Activated naive CD8-positive, alpha-beta T cell treated with anti-CD3 and anti-CD28 coated beads, Interleukin-2, amount 10 ng/mL, durations not matched to agents 7 days and 5 days (primary cell): ENCODE data around the gene KLHL22. TPM values are rescaled to one million over a fixed set of nuclear protein-coding genes. Genes with fewer than 3 reads are reported as not detected.

Experiments
- ATAC-seq: fragments of 150-1000 bp; cut with Tn5 transposase; one replicate; pipeline ENCODE4 v1.10.0; 2021; ENCODE audit warnings: low read depth, moderate library complexity
- POLR2A ChIA-PET: fragments of 350-600 bp; sonication (Branson Sonifier 250); formaldehyde crosslinking; loops from one replicate; lab custom pipeline; 2021; ENCODE audit warnings: antibody characterized with exemption; lab: Charles Lee
- DNase-seq: peaks from one replicate; pipeline ENCODE4 v3.0.0; 2021
- H3K27ac Mint-ChIP-seq: one replicate; pipeline ENCODE4 v1.8.0; 2022; ENCODE audit warnings: mild to moderate bottlenecking, mixed read lengths
- H3K27me3 Mint-ChIP-seq: one replicate; pipeline ENCODE4 v1.8.0; 2022; ENCODE audit warnings: mild to moderate bottlenecking, moderate library complexity, mixed read lengths
- H3K36me3 Mint-ChIP-seq: one replicate; pipeline ENCODE4 v1.8.0; 2021; ENCODE audit warnings: mild to moderate bottlenecking, mixed read lengths
- H3K4me1 Mint-ChIP-seq: one replicate; pipeline ENCODE4 v1.8.0; 2021; ENCODE audit warnings: mixed read lengths
- H3K4me3 Mint-ChIP-seq: one replicate; pipeline ENCODE4 v1.8.0; 2022; ENCODE audit warnings: mild to moderate bottlenecking, moderate library complexity, mixed read lengths
- H3K9me3 Mint-ChIP-seq: one replicate; pipeline ENCODE4 v1.8.0; 2021; ENCODE audit warnings: mixed read lengths
- total RNA-seq, 2 experiments: library from RNA; stranded (reverse); gene quantifications; one replicate each; pipeline ENCODE4 v1.2.3, GENCODE V29; 2021

KLHL22 gene
- total RNA-seq, 2 experiments from 2014 or later: 31.7 to 37.3 TPM

DNA sequence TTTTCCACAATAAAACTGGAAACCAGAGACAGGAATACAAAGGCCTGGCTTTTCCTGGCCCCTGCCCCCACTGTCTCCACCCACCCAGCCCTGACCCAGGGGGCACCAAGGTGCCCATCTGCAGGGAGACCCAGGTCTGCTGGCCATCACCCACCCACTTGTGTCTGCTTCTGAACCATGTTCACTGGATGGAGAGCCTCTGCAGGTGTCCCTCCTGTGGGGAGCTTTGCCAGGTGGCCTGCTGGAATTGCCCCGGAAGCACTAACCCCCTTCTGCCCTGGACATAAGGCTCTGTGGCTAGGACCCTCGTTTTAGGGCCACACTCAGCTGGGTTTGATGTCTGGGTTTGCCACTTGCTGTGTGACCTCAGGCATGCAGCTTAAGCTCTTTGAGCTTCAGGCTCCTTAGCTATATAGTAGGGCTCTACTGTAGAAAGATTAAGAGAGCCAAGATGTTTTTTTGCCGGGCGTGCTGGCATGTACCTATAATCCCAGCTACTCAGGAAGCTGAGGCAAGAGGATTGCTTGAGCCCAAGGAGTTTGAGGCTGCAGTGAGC lies 61.8 kb downstream of the KLHL22 start:
- ATAC-seq (no peak), DNase-seq (no peak)
- Mint-ChIP-seq H3K27me3 (peaks cover 71% of the 10 kb centered on the region), H3K4me1 (peaks cover 14% of the 10 kb centered on the region), H3K27ac (no peak overlapping the region), H3K36me3 (no peaks in the 10 kb centered on the region), H3K4me3 (no peak overlapping the region), H3K9me3 (no peaks in the 10 kb centered on the region)
- POLR2A ChIA-PET: no interaction called here

DNA sequence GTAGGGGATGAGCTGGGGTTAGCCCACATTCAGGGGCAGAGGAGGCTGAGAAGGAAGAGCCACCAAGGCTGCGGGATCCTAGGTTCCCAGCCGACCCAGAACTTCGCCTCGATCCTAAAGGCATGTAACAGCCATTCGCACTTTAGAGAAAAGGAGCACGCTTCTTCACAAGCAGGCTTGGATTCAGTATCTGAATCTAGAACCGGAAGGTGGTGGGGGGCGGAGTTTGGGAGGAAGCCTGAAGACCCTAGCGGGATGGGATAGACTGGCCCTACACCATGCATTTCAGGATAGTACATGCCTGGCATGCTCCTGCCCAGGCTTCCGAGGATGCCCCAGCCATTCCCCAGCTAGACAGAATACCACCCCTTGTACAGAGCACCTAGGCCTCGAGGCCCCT lies 62.4 kb downstream of the KLHL22 start:
- Mint-ChIP-seq H3K27me3 (peaks cover 71% of the 10 kb centered on the region), H3K9me3 (no peaks in the 10 kb centered on the region), H3K36me3 (no peaks in the 10 kb centered on the region), H3K4me1 (peaks cover 14% of the 10 kb centered on the region), H3K27ac (no peak overlapping the region), H3K4me3 (no peak overlapping the region)
- POLR2A ChIA-PET: no interaction called here
- ATAC-seq (no peak), DNase-seq (no peak)

DNA sequence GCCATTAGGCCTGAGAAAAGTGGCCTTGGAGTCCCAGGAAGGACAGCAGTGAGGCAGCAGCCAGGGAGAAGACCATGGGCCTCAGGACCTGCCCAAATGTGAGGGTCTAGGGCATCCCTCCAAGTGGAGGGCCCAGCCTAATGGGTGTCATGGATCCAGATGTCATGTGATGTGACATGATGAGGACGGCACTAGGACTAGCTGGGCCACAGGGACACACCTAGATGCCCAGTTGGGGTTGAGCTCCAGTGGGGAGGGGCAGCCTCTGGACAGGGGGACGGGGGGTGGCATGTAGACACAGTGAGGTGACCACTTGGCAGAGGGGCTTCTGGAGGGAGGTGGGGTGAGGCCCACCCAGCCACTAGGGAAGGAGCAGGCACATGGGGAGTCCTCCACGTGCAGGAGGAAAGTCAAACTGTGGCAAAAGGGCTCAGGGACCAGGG lies 63.3 kb downstream of the KLHL22 start:
- H3K4me3 Mint-ChIP-seq: no peak overlapping the region

DNA sequence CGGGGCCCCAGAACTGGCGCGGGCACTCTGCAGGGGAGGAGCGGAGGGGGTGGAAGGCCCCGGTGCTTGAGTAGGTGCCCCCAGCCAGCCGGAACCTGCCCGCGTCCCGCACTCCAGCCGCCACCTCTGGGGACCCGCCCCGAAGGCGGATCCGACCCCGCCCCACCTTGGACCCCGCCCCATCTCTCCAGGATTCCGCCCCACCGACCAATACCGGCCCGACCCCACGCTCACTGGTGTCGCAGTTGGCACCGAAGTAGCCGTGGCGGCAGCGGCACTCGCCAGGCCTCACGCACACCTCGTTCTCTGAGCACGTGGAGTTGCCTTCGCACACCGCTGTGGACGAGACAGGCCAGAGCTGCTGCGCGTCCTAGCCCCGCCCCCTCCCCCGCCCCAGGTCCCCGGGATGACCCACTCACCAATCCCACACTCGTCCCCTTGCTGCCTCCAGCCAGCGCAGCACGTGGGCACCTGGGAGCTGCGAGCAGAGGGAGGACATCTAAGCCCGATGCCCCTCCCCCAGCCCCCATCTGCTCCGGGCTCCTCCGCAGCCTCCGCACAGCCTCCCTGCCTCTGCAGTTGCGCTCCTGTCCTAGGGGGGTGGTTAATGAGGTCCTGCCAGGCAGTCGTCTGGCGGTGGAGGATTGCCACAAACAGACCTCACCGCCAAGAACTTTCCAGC lies 63.9 kb downstream of the KLHL22 start:
- ATAC-seq (no peak), DNase-seq (no peak)
- peak overlapping the region; percentile 56 for H3K27ac Mint-ChIP-seq
- H3K27me3 Mint-ChIP-seq: peaks cover 73% of the 10 kb centered on the region
- no peaks in the 10 kb centered on the region for H3K36me3 Mint-ChIP-seq
- peak overlapping the region; percentile 32 for H3K4me3 Mint-ChIP-seq
- H3K9me3 Mint-ChIP-seq: no peaks in the 10 kb centered on the region
- peaks cover 8% of the 10 kb centered on the region for H3K4me1 Mint-ChIP-seq
- POLR2A ChIA-PET: interaction anchor here (1.6 kb wide), 1 partner anchor 28 kb away, joined by 4 read pairs; no protein-coding TSS in a partner anchor

More for the DNA sequence above, 63.3 kb downstream of the KLHL22 start:
- POLR2A ChIA-PET: interaction anchor here (1.6 kb wide), 1 partner anchor 28 kb away, joined by 4 read pairs; no protein-coding TSS in a partner anchor
- Mint-ChIP-seq H3K4me1 (peaks cover 14% of the 10 kb centered on the region), H3K27ac (no peak overlapping the region), H3K27me3 (peaks cover 73% of the 10 kb centered on the region), H3K36me3 (no peaks in the 10 kb centered on the region), H3K9me3 (no peaks in the 10 kb centered on the region)
- DNase-seq: no peak
- no peak for ATAC-seq

DNA sequence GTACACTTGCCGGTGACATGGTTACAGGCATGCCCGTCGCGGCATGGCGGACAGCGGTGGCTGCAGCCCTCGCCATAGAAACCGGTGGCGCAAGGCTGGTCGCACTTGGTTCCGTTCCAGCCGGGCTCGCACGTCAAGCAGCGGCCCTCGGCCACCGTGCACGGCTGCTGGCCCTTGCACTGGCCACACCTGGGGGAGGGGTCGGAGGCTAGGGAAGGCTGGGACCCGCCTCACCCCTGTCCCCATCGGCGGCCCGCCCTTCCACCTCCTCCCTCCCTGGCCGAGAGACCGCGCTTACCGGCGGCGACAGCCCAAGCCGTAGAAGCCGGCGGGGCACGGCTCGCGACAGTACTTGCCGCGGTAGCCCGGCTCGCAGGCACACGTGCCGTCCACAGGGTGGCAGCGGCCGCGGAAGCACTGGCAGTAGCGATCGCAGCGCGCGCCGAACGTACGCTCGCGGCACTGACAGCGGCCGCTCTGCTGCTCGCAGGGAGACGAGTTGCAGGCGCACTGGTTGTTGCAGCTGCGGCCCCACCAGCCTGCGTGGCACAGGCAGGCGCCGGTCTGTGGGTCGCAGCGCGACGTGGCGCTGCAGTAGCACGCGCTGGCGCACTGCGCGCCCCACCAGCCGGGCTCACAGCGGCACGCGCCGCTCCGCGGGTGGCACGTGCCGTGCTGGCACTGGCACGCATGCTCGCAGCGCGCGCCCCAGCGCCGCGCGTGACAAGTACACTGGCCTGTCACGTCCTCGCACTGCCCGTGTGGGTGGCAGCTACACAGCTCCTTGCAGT lies 64.7 kb downstream of the KLHL22 start:
- no peaks in the 10 kb centered on the region for H3K36me3 Mint-ChIP-seq
- H3K27me3 Mint-ChIP-seq: peaks cover 76% of the 10 kb centered on the region
- ATAC-seq: peak; percentile 35
- no peaks in the 10 kb centered on the region for H3K9me3 Mint-ChIP-seq
- H3K4me1 Mint-ChIP-seq: peaks cover 6% of the 10 kb centered on the region
- H3K4me3 Mint-ChIP-seq: peak overlapping the region; percentile 84
- POLR2A ChIA-PET: interaction anchor here (1.6 kb wide), 1 partner anchor 27 kb away, joined by 4 read pairs; no protein-coding TSS in a partner anchor
- DNase-seq: peak; percentile 66
- H3K27ac Mint-ChIP-seq: no peak overlapping the region

DNA sequence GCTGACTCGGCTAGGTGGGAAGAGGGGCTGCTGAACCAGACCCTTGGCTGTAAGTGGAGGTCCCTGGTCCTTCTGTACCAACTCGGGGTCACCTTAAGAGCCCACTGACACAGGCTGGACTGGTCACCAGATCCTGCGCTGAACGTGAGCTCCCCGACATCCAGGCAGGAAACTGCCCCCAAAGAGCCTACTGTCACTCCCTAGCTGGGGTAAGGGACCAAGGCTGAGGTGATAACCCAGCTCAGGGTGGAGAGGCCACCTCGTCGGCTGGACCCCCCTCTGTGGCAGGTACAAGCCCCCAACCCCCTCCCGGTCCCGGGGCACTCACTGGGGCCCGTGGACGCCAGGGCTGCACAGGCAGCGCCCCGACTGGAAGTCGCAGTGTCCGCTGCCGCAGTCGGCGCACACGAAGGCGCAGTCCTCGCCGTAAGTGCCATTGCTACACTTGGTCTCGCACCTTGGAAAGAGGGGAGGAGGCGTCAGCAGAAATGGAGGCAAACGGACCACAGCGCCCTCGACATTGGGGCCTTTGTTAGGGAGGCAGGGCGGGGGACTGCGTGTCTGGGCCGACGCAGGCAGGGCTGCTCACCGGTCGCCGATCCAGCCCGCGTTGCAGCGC lies 65.4 kb downstream of the KLHL22 start:
- Mint-ChIP-seq H3K27ac (no peak overlapping the region), H3K36me3 (no peaks in the 10 kb centered on the region), H3K4me1 (peaks cover 6% of the 10 kb centered on the region), H3K9me3 (no peaks in the 10 kb centered on the region), H3K27me3 (peaks cover 69% of the 10 kb centered on the region), H3K4me3 (peak overlapping the region; percentile 84)
- POLR2A ChIA-PET: no interaction called here
- DNase-seq (no peak), ATAC-seq (no peak)

DNA sequence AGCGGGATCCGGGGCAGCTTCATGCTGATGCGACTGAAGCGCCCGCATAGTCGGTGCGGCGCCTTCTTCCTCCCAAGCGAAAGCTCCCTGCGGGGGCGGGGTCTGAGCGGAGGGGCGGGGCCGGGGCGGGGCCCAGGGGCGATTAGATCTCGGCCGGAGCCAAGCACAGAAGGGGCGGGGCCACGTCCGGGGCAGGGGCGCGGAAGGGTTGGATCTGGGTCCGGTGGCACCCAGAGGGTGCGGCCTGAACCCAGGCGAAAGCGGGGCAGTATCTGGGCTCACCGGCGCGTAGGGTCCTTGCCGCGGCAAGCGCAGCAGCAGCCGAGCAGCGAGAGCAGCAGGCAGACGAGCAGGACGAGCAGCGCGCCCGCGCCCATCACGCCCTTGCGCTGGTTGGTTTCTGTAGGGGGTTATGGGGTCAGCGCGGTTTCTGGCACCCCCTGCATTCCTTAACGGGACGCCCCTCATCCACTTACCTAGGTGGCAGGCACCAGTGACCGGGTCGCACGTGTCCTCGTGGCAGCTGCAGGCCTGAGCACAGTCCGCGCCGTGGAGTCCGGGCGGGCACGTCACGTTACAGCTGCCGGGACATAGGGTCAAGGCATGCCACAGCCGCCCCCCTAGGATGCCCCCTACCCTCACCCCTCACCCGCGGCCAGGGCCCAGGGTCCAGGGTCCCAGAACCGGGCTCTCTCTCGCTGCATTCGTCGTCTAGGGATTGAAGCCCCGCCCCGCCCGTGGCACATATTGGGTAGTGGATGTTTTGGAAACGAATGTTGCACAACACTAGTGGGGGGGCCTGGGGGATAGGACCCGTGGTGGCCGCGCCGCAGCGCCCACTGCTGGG lies 66.1 kb downstream of the KLHL22 start:
- H3K27ac Mint-ChIP-seq: peak overlapping the region; percentile 58
- peak; percentile 72 for ATAC-seq

DNA sequence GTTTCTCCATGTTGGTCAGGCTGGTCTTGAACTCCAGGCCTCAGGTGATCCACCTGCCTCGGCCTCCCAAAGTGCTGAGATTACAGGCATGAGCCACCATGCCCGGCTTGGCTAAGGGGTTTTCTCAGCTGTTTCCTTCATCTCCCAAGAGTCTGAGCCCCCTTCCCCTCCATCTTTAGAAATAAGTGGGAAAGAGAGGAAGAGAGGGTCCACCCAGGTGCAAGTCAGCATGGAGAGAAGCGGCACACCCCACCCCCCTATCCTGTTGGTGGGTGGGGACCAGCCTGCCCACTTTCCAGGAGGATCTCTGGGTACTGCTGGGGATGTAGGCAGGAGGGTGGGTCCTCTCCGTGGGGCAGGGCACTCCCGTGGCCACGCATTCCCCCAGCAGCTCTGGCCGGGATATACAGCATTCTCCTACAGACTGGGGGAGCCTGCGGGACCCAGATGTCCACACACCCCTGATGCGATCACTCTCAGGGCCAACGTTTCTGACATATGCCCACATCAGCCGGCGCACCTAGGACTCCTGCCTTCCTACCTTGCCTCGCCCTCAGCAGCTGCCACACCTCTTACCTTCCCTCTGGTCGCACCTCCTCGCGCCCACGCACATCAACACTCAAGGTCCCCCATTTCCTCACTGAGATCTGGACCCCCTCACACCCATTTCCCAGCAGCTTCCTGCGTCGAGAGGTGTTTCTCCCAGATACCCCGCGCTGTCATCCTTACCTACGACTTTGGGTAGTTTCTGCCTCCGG lies 66.9 kb downstream of the KLHL22 start:
- H3K4me1 Mint-ChIP-seq: peaks cover 6% of the 10 kb centered on the region
- H3K27ac Mint-ChIP-seq: peak overlapping the region; percentile 58
- DNase-seq (no peak), ATAC-seq (peak; percentile 9)
- no peaks in the 10 kb centered on the region for H3K9me3 Mint-ChIP-seq
- POLR2A ChIA-PET: interaction anchor here (0.9 to 1.7 kb wide), 4 partner anchors 10 to 79 kb away, joined by 3 to 5 read pairs (median 4); partner anchors contain the start of gene MED15
- no peaks in the 10 kb centered on the region for H3K36me3 Mint-ChIP-seq
- peaks cover 59% of the 10 kb centered on the region for H3K27me3 Mint-ChIP-seq
- H3K4me3 Mint-ChIP-seq: peak overlapping the region; percentile 84

More for the DNA sequence above, 66.1 kb downstream of the KLHL22 start:
- Mint-ChIP-seq H3K4me1 (peaks cover 6% of the 10 kb centered on the region), H3K4me3 (peak overlapping the region; percentile 84), H3K36me3 (no peaks in the 10 kb centered on the region), H3K27me3 (peaks cover 64% of the 10 kb centered on the region), H3K9me3 (no peaks in the 10 kb centered on the region)
- DNase-seq: peak; percentile 88
- POLR2A ChIA-PET: interaction anchor here (0.9 to 1.7 kb wide), 4 partner anchors 10 to 78 kb away, joined by 3 to 5 read pairs (median 4); partner anchors contain the start of gene MED15

DNA sequence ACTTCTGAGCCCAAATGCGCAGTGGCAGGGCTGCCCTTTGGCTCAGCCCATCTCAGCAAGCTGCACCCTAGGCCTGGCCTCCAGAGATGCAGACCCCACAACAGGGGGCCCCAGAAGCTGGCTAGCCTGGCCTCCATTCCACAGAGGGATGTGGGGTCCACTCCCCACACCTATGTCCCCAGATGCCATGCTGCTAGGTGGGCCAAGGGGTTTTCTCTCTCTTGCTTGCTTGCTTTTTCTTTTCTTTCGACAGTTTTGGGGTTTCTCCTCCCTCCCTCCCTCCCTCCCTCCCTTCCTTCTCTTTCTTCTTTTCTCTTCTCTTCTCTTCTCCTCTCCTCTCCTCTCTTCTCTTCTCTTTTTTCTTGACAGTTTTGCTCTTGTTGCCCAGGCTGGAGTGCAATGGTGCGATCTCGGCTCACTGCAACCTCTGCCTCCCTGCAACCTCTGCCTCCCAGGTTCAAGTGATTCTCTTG lies 67.6 kb downstream of the KLHL22 start:
- Mint-ChIP-seq H3K9me3 (no peaks in the 10 kb centered on the region), H3K27ac (no peak overlapping the region), H3K27me3 (peaks cover 55% of the 10 kb centered on the region), H3K4me3 (no peak overlapping the region), H3K4me1 (peaks cover 8% of the 10 kb centered on the region), H3K36me3 (no peaks in the 10 kb centered on the region)
- ATAC-seq (no peak), DNase-seq (no peak)
- POLR2A ChIA-PET: interaction anchor here (1.7 kb wide), 1 partner anchor 9 kb away, joined by 4 read pairs; no protein-coding TSS in a partner anchor

DNA sequence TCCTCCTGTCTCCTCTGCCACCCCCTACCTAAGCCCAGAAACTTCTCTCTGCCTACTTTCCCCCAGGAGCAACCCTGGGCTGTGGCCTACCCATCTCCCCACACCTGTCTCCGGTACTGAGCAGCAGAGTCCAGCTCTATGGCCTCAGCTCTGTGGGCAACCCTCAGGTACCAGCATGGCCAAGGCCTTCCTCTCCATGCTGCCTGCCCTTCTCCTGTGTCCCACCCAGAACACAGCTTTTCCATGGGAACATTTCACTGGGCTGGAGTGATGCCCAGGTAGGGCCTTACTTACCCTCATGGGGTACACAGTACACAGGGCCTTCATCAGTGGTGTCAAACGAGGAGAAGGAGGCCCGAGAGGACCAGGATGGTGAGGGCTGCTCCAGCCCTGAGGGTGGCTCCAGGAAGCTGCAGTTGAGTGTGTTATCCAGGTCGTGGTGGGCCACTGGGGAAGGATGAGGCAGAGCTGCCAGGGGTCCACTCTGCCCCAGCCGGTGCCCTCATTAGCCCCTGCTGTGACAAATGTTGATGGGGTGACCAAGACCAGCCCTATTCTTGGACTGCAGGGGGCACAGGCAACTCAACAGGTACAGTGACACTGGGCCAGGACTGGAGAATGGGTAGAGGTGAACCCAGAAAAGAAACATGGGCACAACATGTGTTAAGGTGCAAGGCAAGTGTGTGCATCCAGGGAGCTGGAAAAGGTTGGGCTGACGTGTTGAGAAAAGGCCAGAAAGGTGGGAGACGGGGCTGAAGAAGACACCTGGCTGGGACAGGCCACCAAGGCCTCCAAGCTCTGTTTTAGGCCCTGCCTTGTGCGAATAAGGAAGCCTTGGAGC lies 68.3 kb downstream of the KLHL22 start:
- ATAC-seq (no peak), DNase-seq (no peak)
- H3K4me3 Mint-ChIP-seq: peak overlapping the region; percentile 14
- no peak overlapping the region for H3K27ac Mint-ChIP-seq
- no peaks in the 10 kb centered on the region for H3K9me3 Mint-ChIP-seq
- peaks cover 8% of the 10 kb centered on the region for H3K4me1 Mint-ChIP-seq
- H3K27me3 Mint-ChIP-seq: peaks cover 51% of the 10 kb centered on the region
- POLR2A ChIA-PET: no interaction called here
- no peaks in the 10 kb centered on the region for H3K36me3 Mint-ChIP-seq

DNA sequence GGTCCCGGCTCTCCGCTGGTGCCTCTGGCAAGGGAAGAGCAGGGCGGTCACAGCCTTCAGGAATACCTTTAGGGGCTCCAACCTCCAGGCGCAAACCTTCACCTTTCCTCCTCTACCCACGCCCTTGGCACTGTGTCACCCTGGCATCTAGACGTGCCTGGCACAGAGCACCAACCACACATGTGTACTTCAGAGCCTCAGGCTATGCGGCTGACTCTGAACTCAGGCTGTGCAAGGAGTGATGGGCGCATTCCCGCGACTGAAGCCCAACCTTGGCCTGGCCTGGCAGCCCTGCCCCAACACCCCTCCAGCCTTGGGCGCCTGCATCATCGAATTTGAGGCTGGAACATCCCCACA lies 69.4 kb downstream of the KLHL22 start:
- Mint-ChIP-seq H3K9me3 (no peaks in the 10 kb centered on the region), H3K4me3 (no peak overlapping the region), H3K36me3 (no peaks in the 10 kb centered on the region), H3K27ac (no peak overlapping the region), H3K4me1 (peaks cover 8% of the 10 kb centered on the region), H3K27me3 (peaks cover 45% of the 10 kb centered on the region)
- POLR2A ChIA-PET: no interaction called here
- DNase-seq: no peak
- no peak for ATAC-seq
